ENCODE measurements around the gene KDM4B.

Gene KDM4B

DNA sequence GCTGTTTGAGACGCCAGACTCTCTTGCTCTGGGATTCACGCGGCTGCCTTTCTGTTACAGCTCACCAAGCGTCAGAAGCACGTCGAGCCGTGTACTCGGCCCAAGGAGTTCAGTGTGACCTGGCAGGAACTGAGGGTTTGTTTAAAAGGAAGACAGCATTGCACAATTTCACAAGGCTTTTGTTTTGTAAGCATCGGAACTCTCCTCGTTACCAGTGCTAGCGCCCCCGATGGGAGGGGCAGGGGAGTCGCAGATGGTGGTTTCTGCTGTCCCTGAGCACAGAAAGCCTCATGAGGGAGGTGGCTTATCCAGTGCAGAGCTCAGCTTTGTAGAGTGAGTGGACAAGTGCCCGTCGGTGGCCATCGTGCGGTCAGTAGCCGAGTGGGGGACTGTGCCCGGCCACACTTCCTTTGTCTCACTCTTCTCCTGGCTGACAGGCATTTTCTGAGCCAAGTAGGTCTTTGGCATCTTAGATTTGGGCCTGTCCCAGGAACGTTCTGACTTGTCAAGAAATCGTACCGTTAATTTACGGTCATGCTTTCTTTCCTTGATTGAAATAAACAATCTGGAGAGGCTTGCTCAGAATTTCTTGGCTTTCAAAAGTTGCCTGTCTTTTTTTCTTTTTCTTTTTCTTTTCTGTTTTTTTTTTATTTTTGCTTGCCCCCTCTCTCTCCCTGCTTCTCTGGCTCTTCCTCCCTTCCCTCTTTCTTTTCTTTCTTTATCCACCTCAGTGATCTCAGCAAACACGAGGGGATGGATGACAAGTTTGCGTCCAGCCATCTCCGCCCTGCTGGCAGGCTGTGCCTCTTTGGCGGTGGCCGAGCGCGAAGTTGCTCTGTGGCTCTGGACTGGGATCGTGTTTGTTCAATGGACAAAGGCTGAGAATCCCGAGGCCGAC, 7.7 kb downstream of the KDM4B start:
- in situ Hi-C loops (cut with HindIII; ENCODE audit: low pct_ligation_motif_present, low sequenced_read_pairs) = no loop called here
- no peaks in the 10 kb centered on the region for H3K36me3 ChIP-seq (replicated peaks)
- peak; percentile 62 for TF ChIP-seq CTCF (IDR thresholded peaks at IDR 0.05; ENCODE audit: low read depth, low read length, missing control alignments)
- H3K27me3 ChIP-seq (replicated peaks) = no peaks in the 10 kb centered on the region
- H3K4me3 ChIP-seq (ENCODE audit: low read depth, low read length) = no peak overlapping the region
- no peak overlapping the region for H3K27ac ChIP-seq
- DNase-seq = no peak

- in situ Hi-C loops (cut with HindIII; ENCODE audit: low pct_ligation_motif_present, low sequenced_read_pairs) = no loop called here
- peak overlapping the region; percentile 40 for H3K27ac ChIP-seq
- H3K27me3 ChIP-seq (replicated peaks) = no peaks in the 10 kb centered on the region
- peak; percentile 0 for TF ChIP-seq CTCF (IDR thresholded peaks at IDR 0.05; ENCODE audit: low read depth, low read length, missing control alignments)
- H3K36me3 ChIP-seq (replicated peaks) = no peaks in the 10 kb centered on the region
- no peak overlapping the region for H3K4me3 ChIP-seq (ENCODE audit: low read depth, low read length)
- DNase-seq = peak; percentile 88
These were observed 8.6 kb downstream of the KDM4B start for GRCh38 chr19:4977299-4978174.

- DNase-seq = no peak
- no peak for TF ChIP-seq CTCF (IDR thresholded peaks at IDR 0.05; ENCODE audit: low read depth, low read length, missing control alignments)
- in situ Hi-C loops (cut with HindIII; ENCODE audit: low pct_ligation_motif_present, low sequenced_read_pairs) = no loop called here
- H3K4me3 ChIP-seq (ENCODE audit: low read depth, low read length) = no peak overlapping the region
- H3K36me3 ChIP-seq (replicated peaks) = no peaks in the 10 kb centered on the region
- no peaks in the 10 kb centered on the region for H3K27me3 ChIP-seq (replicated peaks)
- no peak overlapping the region for H3K27ac ChIP-seq
These were observed 10.4 kb downstream of the KDM4B start for GRCh38 chr19:4979211-4979807.

DNA sequence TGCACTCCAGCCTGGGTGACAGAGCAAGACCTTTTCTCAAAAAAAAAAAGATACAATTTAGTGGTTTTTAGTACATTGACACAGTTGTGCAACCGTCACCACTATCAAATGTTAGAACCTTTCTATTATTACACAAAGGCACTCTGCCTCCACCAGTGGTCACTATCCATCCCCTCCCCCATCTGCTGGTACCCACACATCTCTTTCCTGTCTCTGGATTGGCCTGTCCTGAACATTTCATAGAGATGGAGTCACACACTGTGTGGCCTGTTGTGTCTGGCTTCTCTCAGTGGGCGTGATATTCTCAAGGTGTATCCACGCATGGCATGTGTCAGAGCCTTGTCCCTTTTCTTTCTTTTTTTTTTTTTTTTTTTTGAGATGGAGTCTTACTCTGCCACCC, 11.2 kb downstream of the KDM4B start:
- DNase-seq = no peak
- in situ Hi-C loops (cut with HindIII; ENCODE audit: low pct_ligation_motif_present, low sequenced_read_pairs) = no loop called here
- Histone ChIP-seq H3K27ac (no peak overlapping the region), H3K27me3 (replicated peaks) (no peaks in the 10 kb centered on the region), H3K36me3 (replicated peaks) (no peaks in the 10 kb centered on the region), H3K4me3 (ENCODE audit: low read depth, low read length) (no peak overlapping the region)
- TF ChIP-seq CTCF (IDR thresholded peaks at IDR 0.05; ENCODE audit: low read depth, low read length, missing control alignments) = no peak

DNA sequence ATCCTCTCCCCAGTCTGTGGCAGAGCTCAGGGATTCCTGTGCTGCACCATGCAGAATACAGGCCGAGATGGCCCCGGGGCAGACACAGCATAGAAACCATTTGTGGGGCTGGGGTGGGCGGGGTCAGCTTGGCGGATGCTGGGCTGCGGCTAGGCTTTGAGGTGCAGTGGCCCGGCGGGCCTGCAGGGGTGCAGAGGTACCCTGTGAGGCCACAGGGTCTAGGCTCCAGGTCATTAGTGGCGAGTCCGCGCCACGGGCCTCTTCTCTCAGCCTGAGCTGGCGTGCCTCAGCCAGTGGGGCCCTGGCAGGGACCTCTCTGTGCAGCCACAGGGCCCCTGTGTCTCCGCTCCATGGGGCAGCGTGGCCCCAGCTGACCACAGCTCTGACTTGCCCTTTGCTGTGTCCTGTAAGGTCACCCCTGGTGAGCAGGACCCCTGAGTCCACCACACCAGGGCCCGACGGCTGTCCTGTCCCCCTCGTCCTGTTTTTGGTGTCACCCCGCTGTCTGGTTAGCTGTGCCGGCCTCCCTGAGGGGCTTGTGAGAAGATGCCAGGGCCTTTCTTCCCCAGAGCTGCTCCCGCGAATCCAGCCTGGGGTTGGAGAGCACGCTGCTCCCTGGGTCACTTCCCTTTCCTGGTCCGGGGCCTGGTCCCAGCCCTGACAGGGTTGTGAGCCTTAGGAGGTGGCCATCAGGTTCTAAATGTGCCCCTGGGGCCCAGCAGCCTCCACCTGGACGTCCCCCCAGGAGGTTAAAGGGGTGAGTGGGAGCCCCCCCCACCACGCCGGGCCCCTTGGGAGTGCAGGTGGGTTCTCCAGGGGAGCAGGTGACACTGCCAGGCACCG, 12.1 kb downstream of the KDM4B start:
- Histone ChIP-seq H3K4me3 (ENCODE audit: low read depth, low read length) (no peak overlapping the region), H3K36me3 (replicated peaks) (no peaks in the 10 kb centered on the region), H3K27ac (no peak overlapping the region), H3K27me3 (replicated peaks) (no peaks in the 10 kb centered on the region)
- in situ Hi-C loops (cut with HindIII; ENCODE audit: low pct_ligation_motif_present, low sequenced_read_pairs) = no loop called here
- DNase-seq = no peak
- TF ChIP-seq CTCF (IDR thresholded peaks at IDR 0.05; ENCODE audit: low read depth, low read length, missing control alignments) = no peak

All from brain microvascular endothelial cell (primary cell).